NK-92 treated with Interleukin-12 subunit alpha and Interleukin-12 subunit beta, amount 100 ng/mL, for 24 hours (cell line): ENCODE results near the gene DOK3.
"Not testable (repeated sequence)": the region's sequence is repeated elsewhere in the genome, so short reads cannot be mapped to it uniquely, and the experiment has no call there.

Experiments
- DNase-seq: peaks from one replicate; lab custom pipeline; 2025; lab: John Stamatoyannopoulos, UW

DOK3 gene

GRCh38 chr5:177497292-177498012 lies 12.2 kb downstream of the DOK3 start, which contains the start of gene PDLIM7:
PDLIM7 (minus strand) TSS chr5:177497604; CDS start chr5:177496512, 1,092 bp downstream.
- DNase-seq = peak; percentile 41

- no peak for DNase-seq
Observed at GRCh38 chr5:177496727-177497291, 12.8 kb downstream of the DOK3 start.

GRCh38 chr5:177496070-177496726 lies 13.4 kb downstream of the DOK3 start:
- no peak for DNase-seq

- no peak for DNase-seq
Observed at GRCh38 chr5:177495243-177496060, 14.2 kb downstream of the DOK3 start.

- peak; percentile 55 for DNase-seq
Observed at GRCh38 chr5:177494346-177495195, 15.1 kb downstream of the DOK3 start.

GRCh38 chr5:177493795-177494345 lies 15.8 kb downstream of the DOK3 start:
- DNase-seq = no peak

GRCh38 chr5:177492841-177493240 lies 16.8 kb downstream of the DOK3 start:
- DNase-seq = no peak

GRCh38 chr5:177491983-177492746 lies 17.5 kb downstream of the DOK3 start:
- no peak for DNase-seq

GRCh38 chr5:177491429-177491945 lies 18.1 kb downstream of the DOK3 start:
- DNase-seq = no peak

- DNase-seq = no peak
Observed at GRCh38 chr5:177490992-177491391, 18.6 kb downstream of the DOK3 start.

GRCh38 chr5:177490311-177490991 lies 19.2 kb downstream of the DOK3 start:
- no peak for DNase-seq

- no peak for DNase-seq
Observed at GRCh38 chr5:177489119-177489716, 20.4 kb downstream of the DOK3 start.

GRCh38 chr5:177487975-177488374 lies 21.7 kb downstream of the DOK3 start:
- DNase-seq = no peak

GRCh38 chr5:177487144-177487543 lies 22.5 kb downstream of the DOK3 start:
- no peak for DNase-seq

GRCh38 chr5:177486256-177486655 lies 23.4 kb downstream of the DOK3 start:
- no peak for DNase-seq

GRCh38 chr5:177485753-177486152 lies 23.9 kb downstream of the DOK3 start:
- DNase-seq = not testable (repeated sequence)

GRCh38 chr5:177484902-177485549 lies 24.6 kb downstream of the DOK3 start:
- DNase-seq = no peak
